Heart right ventricle (tissue), 16 donors: ENCODE measurements around the gene NF1. TPM values are rescaled to one million over a fixed set of nuclear protein-coding genes. Genes with fewer than 3 reads are reported as not detected.

Source experiments
- ATAC-seq, 8 donors: fragments of 200-7000 bp; cut with Tn5 transposase; one replicate each; pipeline ENCODE4 v1.9.1; 2020; ENCODE audit warnings: mild to moderate bottlenecking in 8 of 8, moderate library complexity in 8 of 8, moderate number of reproducible peaks in 1 of 8
- DNase-seq, 2 donors: peaks; one replicate each; pipeline ENCODE4 v3.0.0-alpha.2; 2020
- H3K27ac ChIP-seq, 10 donors: fragments of 200-600 bp; sonication (generic) in 2 of 10; one replicate each; pipeline versions ENCODE4 v1.5.0 to v1.8.0; 2020 to 2022; ENCODE audit warnings: mild to moderate bottlenecking in 3 of 10
- H3K27me3 ChIP-seq, 7 donors: fragments of 200-600 bp; one replicate each; pipeline ENCODE4 v1.8.0; 2021 to 2022; ENCODE audit warnings: mild to moderate bottlenecking in 2 of 7
- H3K36me3 ChIP-seq, 9 donors: fragments of 200-600 bp; sonication (generic) in 1 of 9; one replicate each; pipeline versions ENCODE4 v1.5.0 to v1.8.0; 2020 to 2022; ENCODE audit warnings: mild to moderate bottlenecking in 2 of 9
- H3K4me1 ChIP-seq, 9 donors: fragments of 200-600 bp; sonication (generic) in 1 of 9; one replicate each; pipeline versions ENCODE4 v1.5.0 to v1.8.0; 2020 to 2022; ENCODE audit warnings: mild to moderate bottlenecking in 4 of 9
- H3K4me3 ChIP-seq, 10 donors: fragments of 200-600 bp; sonication (generic) in 2 of 10; one replicate each; pipeline versions ENCODE4 v1.5.0 to v1.8.0; 2020 to 2022; ENCODE audit warnings: mild to moderate bottlenecking in 7 of 10, moderate library complexity in 2 of 10
- H3K9me3 ChIP-seq, 11 donors: fragments of 200-600 bp in 10 of 11; sonication (generic) in 2 of 11; one replicate each; pipeline versions ENCODE4 v1.5.0 to v1.8.0; 2013 to 2022; ENCODE audit warnings: mild to moderate bottlenecking in 2 of 11, control low read depth in 1 of 11, moderate library complexity in 1 of 11
- WGBS, 2 donors: extraction: QIAGEN DNeasy Blood & Tissue Kit; methylation state at CpG; one replicate each; pipeline ENCODE4 v1.1.7; 2013; ENCODE audit warnings: inconsistent platforms in 1 of 2; 5-methylcytosine and 5-hydroxymethylcytosine counted together
- intact Hi-C, 10 donors: fragments of 100-400 bp; cut with DNase I; formaldehyde crosslinking; loops; one replicate each; pipeline versions ENCODE4 v1.11.1 to v1.14.2; 2022
- polyA plus RNA-seq, 2 donors: library from polyadenylated mRNA; stranded (reverse); fragments of 200-250 nt; gene quantifications; one replicate each; pipeline ENCODE4 v1.2.3, GENCODE V29; 2013
- total RNA-seq, 10 donors: library from RNA; stranded (reverse); fragmentation: NEBNext Ultra II Directional in 3 of 10; extraction: Animal tissue kit (Norgen Biotek cat#: 25700) in 3 of 10; gene quantifications; one replicate each; pipeline versions ENCODE4 v1.2.1 to v1.2.4, GENCODE V29; 2021 to 2023
- TF ChIP-seq, protein P1 (sequence below), 9 donors: fragments of 200-600 bp; sonication (generic) in 2 of 9; IDR thresholded peaks; one replicate each; pipeline versions ENCODE4 v1.5.0 to v1.8.0; 2021 to 2022; ENCODE audit warnings: antibody characterized with exemption in 9 of 9, mild to moderate bottlenecking in 5 of 9, moderate library complexity in 1 of 9
- donor health status: Arrhythmogenic right ventricular cardiomyopathy.
- donor health status: ischemic (EF 13 %, LVEDD 7.1; RV severe dilation, severe dysfunction).
- donor health status: healthy with polysubstance abuse.
- donor health status: DM: no; HTN: yes; CAD: no.
- donor health status: DM: no; HTN: no; CAD: no.
- donor health status: ischemic (EF 25% LVEDD 6.9; RV normal size, moderate dysfunction).
- donor health status: ischemic (EF 25% LVEDD 5.7; RV mildly dilated, moderate dysfunction).
- donor health status: healthy.
- donor health status: DM: yes; HTN: yes; CAD: no.
- donor health status: Ischemic cardiomyopathy.
- donor health status: ischemic (EF 35%, LVEDD 5.7; RV mildly dilated, moderate dysfunction).
- donor health status: nonischemic (EF 11% LVEDD 7.7; RV severe dilation, severe dysfunction).
- donor health status: DM: yes; HTN: yes; CAD: no.
- donor health status: PGD.
- donor health status: ischemic (EF 29% LVEDD 5.4; RV normal size, mild dysfunction).
- donor health status: nonischemic (EF 23%, LVEDD 6.1; RV moderate dilation, normal function).

NF1 gene
- total and polyA plus RNA-seq, 12 donors, result 4.2 to 71.0 (median 54.6) TPM

DNA sequence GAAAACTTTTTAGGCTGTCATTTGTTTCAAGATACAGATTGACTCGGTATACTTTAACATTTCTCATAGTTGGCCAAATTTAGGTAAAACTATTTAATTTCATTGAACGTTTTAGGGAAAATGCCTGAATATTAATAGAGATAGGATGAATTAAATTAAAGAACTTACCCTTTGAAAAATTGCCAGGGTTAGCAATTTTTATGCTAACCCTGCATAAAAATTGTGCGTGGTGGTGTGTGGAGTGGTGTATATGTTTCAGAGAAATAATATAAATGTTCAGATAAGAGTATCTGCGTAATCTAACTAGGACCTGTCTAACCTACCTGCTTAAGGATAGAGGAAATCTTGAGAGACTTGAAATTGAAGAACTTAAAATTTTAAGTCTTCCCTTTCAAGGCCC, 21.4 kb downstream of the NF1 start:
- Histone ChIP-seq H3K9me3 (peaks cover 0 to 5% (median 0%) of the 10 kb centered on the region in 11 donors), H3K36me3 (no peaks in the 10 kb centered on the region), H3K27me3 (no peaks in the 10 kb centered on the region), H3K27ac (no peak overlapping the region), H3K4me1 (peaks cover 0 to 6% (median 0%) of the 10 kb centered on the region in 9 donors), H3K4me3 (no peak overlapping the region)
- WGBS, 2 donors, result 89 to 91% methylated on average over 4 of the region's 4 CpGs
- DNase-seq (no peak), ATAC-seq (no peak)
- intact Hi-C loops, result no loop called here
- TF ChIP-seq, protein P1, sequence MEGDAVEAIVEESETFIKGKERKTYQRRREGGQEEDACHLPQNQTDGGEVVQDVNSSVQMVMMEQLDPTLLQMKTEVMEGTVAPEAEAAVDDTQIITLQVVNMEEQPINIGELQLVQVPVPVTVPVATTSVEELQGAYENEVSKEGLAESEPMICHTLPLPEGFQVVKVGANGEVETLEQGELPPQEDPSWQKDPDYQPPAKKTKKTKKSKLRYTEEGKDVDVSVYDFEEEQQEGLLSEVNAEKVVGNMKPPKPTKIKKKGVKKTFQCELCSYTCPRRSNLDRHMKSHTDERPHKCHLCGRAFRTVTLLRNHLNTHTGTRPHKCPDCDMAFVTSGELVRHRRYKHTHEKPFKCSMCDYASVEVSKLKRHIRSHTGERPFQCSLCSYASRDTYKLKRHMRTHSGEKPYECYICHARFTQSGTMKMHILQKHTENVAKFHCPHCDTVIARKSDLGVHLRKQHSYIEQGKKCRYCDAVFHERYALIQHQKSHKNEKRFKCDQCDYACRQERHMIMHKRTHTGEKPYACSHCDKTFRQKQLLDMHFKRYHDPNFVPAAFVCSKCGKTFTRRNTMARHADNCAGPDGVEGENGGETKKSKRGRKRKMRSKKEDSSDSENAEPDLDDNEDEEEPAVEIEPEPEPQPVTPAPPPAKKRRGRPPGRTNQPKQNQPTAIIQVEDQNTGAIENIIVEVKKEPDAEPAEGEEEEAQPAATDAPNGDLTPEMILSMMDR (IDR thresholded peaks at IDR 0.05), result no peak

DNA sequence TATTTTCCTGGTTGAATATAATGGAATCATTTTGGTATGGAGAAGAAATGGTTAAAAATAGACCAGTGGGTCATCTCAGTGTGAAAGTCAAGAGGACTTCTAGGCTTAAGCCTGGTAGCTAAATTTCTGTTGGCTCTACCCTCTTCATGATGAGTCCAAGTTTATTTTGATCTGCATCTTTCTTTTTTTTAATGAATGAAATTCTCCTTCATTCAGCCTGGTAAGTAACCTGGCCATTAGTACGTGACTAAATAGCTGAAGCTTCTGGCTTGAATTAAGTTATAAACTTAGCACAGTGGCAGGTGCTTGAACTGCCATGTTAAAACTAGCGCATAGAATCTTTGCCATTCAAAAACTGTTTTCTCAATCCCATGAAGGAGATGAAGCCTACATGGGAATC, 28.0 kb downstream of the NF1 start:
- ATAC-seq (no peak), DNase-seq (no peak)
- Histone ChIP-seq H3K4me1 (peaks cover 0 to 17% (median 13%) of the 10 kb centered on the region in 9 donors), H3K36me3 (no peaks in the 10 kb centered on the region), H3K9me3 (peaks cover 0 to 5% (median 0%) of the 10 kb centered on the region in 11 donors), H3K27me3 (no peaks in the 10 kb centered on the region), H3K27ac (no peak overlapping the region), H3K4me3 (no peak overlapping the region)
- WGBS, 2 donors, result 45 to 64% methylated on average over 2 of the region's 2 CpGs
- TF ChIP-seq, protein P1 (IDR thresholded peaks at IDR 0.05), result no peak
- intact Hi-C loops, result no loop called here

DNA sequence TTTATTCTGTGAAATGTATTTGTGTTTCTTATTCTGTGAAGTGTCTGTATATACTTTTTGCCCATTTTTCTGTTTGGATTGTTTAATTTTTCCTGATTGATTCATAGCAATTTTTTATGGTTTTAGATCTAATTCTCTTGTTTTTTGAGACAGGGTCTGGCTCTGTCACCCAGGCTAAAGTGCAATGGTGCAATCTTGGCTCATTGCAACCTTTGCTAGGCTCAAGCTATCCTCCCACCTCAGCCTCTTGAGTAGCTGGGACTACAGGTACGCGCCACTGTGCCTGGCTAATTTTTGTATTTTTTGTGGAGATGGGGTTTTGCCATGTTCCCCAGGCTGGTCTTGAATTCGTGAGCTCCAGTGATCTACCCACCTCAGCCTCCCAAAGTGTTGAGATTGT, 31.5 kb downstream of the NF1 start:
- Histone ChIP-seq H3K4me1 (peaks cover 9 to 47% (median 26%) of the 10 kb centered on the region in 9 donors), H3K9me3 (no peaks in the 10 kb centered on the region), H3K4me3 (no peak overlapping the region), H3K27ac (no peak overlapping the region), H3K36me3 (no peaks in the 10 kb centered on the region), H3K27me3 (no peaks in the 10 kb centered on the region)
- TF ChIP-seq, protein P1 (IDR thresholded peaks at IDR 0.05), result no peak
- intact Hi-C loops, result no loop called here
- ATAC-seq (no peak), DNase-seq (no peak)
- 96% methylated on average over 3 of the region's 3 CpGs for WGBS, 2 donors

DNA sequence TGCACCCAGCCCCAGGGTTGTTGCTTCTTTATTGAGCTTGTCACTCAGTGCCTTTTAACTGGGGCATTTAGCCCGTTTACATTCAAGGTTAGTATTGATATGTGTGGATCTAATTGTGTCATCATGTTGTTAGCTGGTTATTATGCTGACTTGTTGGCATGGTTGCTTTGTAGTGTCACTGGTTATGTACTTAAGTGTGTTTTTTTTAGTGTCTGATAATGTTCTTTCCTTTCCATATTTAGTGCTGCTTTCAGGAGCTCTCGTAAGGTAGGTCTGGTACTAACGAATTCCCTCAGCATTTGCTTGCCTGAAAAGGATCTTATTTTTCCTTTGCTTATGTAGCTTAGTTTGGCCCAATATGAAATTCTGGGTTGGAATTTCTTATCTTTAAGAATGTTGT, 33.5 kb downstream of the NF1 start:
- DNase-seq, result no peak
- Histone ChIP-seq H3K36me3 (no peaks in the 10 kb centered on the region), H3K27me3 (no peaks in the 10 kb centered on the region), H3K9me3 (no peaks in the 10 kb centered on the region), H3K4me1 (peaks cover 9 to 38% (median 14%) of the 10 kb centered on the region in 9 donors), H3K27ac (peak overlapping the region in 9 of 10 donors; percentile 13 to 81 (median 68)), H3K4me3 (peak overlapping the region in 1 of 10 donors; percentile 11)
- peak in 5 of 8 donors; percentile 29 to 69 (median 57) for ATAC-seq
- 43 to 70% methylated on average over 3 of the region's 3 CpGs for WGBS, 2 donors
- TF ChIP-seq, protein P1 (IDR thresholded peaks at IDR 0.05), result no peak
- intact Hi-C loops, result no loop called here
